Suppressor macrophage treated with lipopolysaccharide for 4 hours (primary cell): ENCODE measurements around the gene ERMAP.

Source experiments
- DNase-seq: peaks from one replicate; pipeline ENCODE4 v3.0.0-alpha.2; 2020

Gene ERMAP

GRCh38 chr1:42816585-42817439 is at the start of gene ERMAP, which contains the start of gene SVBP:
Gene ERMAP, plus strand, starts transcription at chr1:42817122. Its CDS starts 13,327 bp downstream, at chr1:42830449.
Gene SVBP, minus strand, starts transcription at chr1:42817397. Its CDS starts 853 bp downstream, at chr1:42816544.
- peak; percentile 98 for DNase-seq

GRCh38 chr1:42767510-42768000 is 49.4 kb upstream of the ERMAP start:
- DNase-seq: peak; percentile 35

GRCh38 chr1:42768172-42768571 is 48.8 kb upstream of the ERMAP start:
- DNase-seq: no peak

- DNase-seq: no peak
Measured at GRCh38 chr1:42769811-42770210, 47.1 kb upstream of the ERMAP start.

GRCh38 chr1:42773420-42773819 is 43.5 kb upstream of the ERMAP start:
- DNase-seq: no peak

- peak; percentile 60 for DNase-seq
Measured at GRCh38 chr1:42774928-42775526, 41.9 kb upstream of the ERMAP start.

GRCh38 chr1:42776502-42776901 is 40.4 kb upstream of the ERMAP start:
- no peak for DNase-seq

- DNase-seq: peak; percentile 52
Measured at GRCh38 chr1:42777852-42778251, 39.1 kb upstream of the ERMAP start.

- DNase-seq: no peak
Measured at GRCh38 chr1:42779725-42780124, 37.2 kb upstream of the ERMAP start.

- DNase-seq: no peak
Measured at GRCh38 chr1:42780176-42780575, 36.7 kb upstream of the ERMAP start.

- DNase-seq: no peak
Measured at GRCh38 chr1:42783092-42783491, 33.8 kb upstream of the ERMAP start.

- no peak for DNase-seq
Measured at GRCh38 chr1:42784547-42784945, 32.4 kb upstream of the ERMAP start.

- DNase-seq: no peak
Measured at GRCh38 chr1:42784946-42785693, 31.8 kb upstream of the ERMAP start, which contains the start of gene TMEM269. Gene TMEM269, plus strand, starts transcription at chr1:42784991. Its CDS starts 4,903 bp downstream, at chr1:42789894.

GRCh38 chr1:42786097-42786496 is 30.8 kb upstream of the ERMAP start:
- DNase-seq: no peak

- no peak for DNase-seq
Measured at GRCh38 chr1:42788021-42788420, 28.9 kb upstream of the ERMAP start.

- no peak for DNase-seq
Measured at GRCh38 chr1:42793824-42794223, 23.1 kb upstream of the ERMAP start.

GRCh38 chr1:42797414-42797813 is 19.5 kb upstream of the ERMAP start:
- no peak for DNase-seq

GRCh38 chr1:42797979-42798378 is 18.9 kb upstream of the ERMAP start:
- DNase-seq: no peak

- DNase-seq: no peak
Measured at GRCh38 chr1:42801832-42802473, 15.0 kb upstream of the ERMAP start.

GRCh38 chr1:42806171-42806570 is 10.8 kb upstream of the ERMAP start:
- DNase-seq: no peak

GRCh38 chr1:42806593-42806992 is 10.3 kb upstream of the ERMAP start:
- DNase-seq: no peak

- DNase-seq: no peak
Measured at GRCh38 chr1:42807056-42807668, 9.8 kb upstream of the ERMAP start.
